ENCODE results near the gene BSDC1.

- TF ChIP-seq CTCF (IDR thresholded peaks at IDR 0.05) = no peak
- no peak for TF ChIP-seq POLR2A (IDR thresholded peaks at IDR 0.05)
Observed at GRCh38 chr1:32349211-32349708, 45.0 kb downstream of the BSDC1 start.

Measured in heart left ventricle (tissue), 13 donors.